G401.6 (cell line): ENCODE results near the gene MYH7.
"Not testable (repeated sequence)": the region's sequence is repeated elsewhere in the genome, so short reads cannot be mapped to it uniquely, and the experiment has no call there.

ENCODE experiments used
- FAIRE-seq: peaks from 2 replicates; lab custom pipeline; 2012; peaks lifted over from hg19 to GRCh38; lab: Jason Lieb, UNC

The MYH7 gene

GRCh38 chr14:23435543-23436326 lies at the start of gene MYH7:
Gene MYH7 (minus strand): TSS chr14:23435660. CDS start chr14:23433732, 1,928 bp downstream.
- FAIRE-seq: no peak

GRCh38 chr14:23483236-23483854 lies 47.9 kb upstream of the MYH7 start:
- no peak for FAIRE-seq

GRCh38 chr14:23482823-23483148 lies 47.3 kb upstream of the MYH7 start:
- no peak for FAIRE-seq

DNA sequence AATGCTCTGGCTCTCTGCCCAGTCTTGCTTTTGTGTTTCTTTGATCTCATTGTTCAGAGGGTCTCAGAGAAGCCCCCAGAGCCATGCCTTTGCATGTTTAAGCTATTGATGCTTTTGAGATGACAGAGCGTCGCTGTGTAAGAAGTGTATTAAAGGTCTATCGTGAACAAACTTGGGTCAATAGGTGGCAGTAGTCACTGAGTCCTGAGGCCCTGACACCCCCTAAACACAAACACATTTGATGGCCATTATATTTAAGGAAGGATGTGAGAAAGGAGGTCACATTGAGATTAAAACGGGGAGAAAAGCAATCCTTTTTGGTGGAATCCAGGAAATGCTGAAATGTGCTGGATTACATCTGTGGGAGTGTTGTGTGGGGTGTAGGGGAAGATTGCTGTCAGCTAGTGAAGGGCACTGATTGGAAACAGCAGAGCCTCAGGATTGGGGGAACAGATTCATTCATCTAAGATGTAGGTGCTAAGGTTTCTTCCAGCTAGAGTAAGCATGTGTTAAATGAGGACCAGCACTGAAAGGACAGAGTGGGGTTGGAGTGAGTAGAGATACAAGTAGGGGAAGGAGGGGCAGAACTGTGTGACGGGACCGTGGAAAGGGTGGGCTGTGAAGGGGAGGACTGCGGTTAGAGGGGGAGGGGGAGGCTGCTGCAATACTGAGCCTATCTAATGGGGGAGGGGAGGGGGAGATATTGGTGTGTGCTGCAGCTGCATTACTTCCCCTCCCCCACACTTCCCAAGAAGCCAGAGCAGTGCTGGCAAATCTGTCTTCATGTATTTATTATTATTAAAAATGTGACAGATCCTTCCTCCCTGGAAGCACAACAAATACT lies 46.7 kb upstream of the MYH7 start:
- FAIRE-seq: no peak

DNA sequence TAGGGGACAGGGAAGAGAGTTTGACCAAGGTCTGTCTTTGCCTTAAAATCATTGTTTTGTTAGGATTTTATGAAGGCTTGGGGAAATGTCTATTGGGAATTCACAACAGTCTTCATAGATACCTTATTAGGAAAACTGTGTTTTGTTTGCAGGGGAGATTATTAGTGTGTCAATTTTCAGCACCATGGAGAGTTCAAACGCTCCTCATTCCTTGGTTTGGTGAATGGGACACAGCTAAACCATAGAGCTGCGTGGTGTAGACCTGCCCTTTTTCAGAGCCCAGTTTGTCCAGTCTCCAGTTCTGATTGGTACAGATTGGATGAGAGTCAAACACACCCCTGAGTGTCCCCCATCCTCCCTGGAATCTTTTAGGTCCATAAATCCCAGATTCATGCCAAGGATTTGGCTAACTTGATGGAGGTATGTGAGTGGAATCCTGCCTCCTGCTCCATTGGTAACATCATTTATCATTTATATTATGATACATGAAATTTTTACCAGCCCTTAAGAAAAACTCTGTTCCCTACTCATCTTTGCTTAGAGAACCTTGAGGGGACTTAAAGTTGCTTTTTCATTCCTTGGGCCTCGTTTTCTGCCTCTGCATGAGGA lies 46.0 kb upstream of the MYH7 start:
- FAIRE-seq: no peak

DNA sequence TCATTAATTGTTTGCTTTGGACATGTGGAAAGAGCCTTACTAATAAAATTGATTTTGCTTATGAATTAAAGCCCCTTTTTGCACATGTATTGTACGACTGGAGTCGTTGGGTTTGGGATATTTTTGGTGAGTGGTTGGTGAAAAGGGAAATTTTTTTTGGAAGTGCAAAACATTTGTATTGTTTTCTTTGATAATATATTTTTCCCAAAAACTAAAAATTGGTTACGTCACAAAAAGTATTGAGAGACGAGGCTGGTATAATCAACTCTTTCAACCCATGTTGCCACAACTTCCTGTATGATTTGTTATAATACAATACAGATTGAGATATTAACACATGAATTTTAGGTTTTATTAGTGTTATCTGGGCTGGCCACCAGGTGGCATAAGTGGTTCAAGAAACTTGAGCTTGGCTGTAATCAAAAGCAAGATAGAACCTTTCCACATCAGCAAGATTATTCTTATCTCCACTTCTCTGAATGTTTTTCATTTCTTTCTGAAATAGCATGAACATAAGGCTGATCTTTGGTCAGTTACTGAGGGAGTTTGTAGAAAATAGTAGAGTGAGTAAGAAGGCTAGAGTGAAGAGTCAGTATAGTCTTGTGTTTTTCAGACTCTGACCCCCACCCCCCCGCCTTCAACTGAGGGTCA lies 42.8 kb upstream of the MYH7 start:
- FAIRE-seq: peak; percentile 84

DNA sequence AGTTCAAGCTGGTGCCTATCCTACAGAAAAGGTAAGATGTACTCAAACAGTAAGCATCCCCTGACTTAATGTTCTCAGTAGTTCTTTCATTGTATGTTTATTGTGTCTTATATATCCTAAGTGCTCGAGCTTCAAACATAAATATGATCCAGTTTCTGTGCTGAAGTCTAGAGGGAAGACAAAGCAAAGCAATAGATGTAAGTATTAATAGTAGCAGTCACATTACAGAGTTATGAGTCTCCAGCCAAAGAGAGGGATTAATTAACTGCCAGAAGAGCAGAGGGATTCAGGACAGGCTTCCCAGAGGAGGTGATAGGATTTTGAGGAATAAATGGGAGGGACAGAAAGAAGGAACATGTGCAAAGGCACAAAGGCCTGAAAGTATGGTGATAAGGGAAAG lies 35.5 kb upstream of the MYH7 start:
- no peak for FAIRE-seq

DNA sequence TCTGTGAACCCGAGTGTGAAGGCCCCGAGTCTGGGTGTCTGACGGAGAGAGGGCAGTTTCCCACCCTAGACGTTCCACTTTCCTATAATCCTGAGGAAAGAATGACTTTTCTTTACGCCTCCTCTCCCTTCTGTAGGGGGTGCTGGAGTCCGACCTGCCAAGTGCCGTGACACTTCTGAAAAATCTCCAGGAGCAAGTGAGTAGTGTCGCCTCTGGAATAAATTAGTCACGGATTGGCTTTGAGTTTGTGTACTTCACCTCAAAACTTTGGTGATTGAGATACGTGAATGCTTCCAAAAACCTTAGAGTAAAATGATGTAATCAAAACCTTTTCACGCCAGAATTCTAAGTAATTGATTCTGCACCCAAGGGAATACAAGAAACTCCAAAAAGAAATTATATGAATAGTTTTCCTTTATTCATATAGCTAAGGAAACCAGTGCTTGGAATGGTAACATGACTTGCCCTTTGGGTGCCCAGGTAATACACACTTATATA lies 34.5 kb upstream of the MYH7 start:
- FAIRE-seq: no peak

GRCh38 chr14:23469127-23469905 lies 33.9 kb upstream of the MYH7 start, which contains the start of gene NGDN:
Gene NGDN (plus strand): TSS chr14:23469703. CDS start chr14:23469716, 13 bp downstream.
- peak; percentile 100 for FAIRE-seq

DNA sequence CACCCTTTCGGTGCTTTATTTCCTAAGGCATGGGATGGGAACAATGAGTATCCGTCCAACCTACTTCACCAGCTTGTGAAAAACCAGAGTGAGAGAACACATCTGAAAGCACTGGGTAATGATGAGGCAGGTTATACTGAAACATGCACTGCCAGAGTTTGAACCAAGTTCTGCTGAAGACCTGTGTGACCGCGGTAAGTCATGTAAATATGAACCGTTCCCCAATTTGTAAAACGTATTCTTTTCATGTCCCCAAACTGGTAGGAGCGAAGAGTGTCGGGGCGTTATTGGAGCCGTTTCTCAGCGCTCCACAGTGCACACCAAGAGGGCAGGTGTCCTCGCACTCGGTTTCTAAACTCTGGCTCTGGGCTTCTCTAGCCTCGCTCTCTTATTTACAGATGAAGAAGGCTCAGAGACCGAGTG lies 33.3 kb upstream of the MYH7 start:
- FAIRE-seq: no peak

DNA sequence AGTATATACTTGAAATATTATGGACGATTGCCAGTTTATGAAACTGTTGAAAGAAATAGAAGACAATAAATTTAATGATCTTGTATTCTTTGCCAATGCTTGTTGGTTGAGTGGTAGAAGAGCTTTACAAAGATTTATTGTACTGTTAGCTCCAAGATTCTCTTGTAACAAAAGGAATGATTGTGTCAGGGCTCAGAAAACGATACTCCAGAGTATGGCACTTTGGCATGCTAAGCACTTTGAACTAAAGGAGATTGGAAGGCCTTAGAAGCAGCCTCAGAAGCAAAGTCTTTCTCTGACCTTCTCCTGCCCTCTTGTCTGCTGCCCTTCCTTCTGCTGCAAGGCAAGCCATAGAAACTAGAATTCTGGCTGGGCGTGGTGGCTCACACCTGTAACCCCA lies 29.8 kb upstream of the MYH7 start:
- no peak for FAIRE-seq

GRCh38 chr14:23464700-23465099 lies 29.2 kb upstream of the MYH7 start:
- FAIRE-seq: no peak

DNA sequence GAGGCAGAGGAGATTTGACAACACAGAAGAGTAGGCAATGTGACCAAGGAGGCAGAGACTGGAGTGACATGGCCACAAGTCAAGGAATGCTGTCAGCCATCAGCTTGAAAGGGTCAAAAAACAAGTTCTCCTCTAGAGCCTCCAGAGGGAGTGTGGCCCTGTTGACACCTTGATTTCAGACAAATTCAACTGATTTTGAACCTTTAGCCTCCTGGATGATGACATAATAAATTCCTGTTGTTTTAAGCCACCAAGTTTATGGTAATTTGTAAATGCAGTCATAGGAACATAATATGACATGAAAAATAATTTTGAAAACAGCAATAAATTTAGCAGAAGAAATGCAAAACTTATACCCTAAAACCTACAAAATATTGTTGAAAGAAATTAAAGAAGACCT lies 25.5 kb upstream of the MYH7 start:
- no peak for FAIRE-seq

DNA sequence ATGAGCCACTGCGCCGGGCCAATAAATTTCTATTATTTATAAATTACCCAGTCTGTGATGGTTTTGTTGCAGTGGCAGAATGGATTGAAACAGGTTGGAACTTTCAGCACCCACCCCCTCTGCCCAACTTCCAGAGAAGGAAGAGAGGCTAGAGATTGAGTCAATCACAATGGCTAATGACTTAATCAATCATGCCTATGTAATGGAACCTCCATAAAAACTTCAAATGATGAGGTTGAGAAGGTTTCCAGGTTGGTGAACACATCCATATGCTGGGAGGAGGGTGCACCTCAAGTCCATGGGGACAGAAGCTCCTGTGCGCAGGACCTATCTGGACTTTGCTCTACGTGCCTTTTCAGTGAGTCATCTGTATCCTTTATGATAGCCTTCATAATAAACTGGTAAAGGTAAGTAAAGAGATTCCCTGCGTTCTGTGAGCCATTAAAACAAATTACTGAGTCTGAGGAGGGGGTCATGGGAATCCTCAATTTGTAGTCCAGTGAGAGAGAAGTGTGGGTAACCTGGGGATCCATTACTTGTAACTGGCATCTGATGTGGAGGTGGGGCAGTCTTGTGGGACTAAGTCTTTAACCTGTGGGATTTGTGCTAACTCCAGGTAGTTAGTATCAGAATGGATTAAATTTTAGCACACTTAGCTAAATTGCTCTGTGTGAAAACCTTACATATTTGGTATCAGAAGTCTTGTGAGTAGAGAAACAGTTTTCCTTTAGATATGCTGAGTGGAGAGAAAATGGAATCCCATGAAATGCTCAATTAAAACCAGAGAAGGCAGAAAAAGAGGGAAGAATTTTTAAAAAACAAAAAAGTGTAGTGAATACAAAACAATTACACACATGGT lies 22.4 kb upstream of the MYH7 start:
- no peak for FAIRE-seq

DNA sequence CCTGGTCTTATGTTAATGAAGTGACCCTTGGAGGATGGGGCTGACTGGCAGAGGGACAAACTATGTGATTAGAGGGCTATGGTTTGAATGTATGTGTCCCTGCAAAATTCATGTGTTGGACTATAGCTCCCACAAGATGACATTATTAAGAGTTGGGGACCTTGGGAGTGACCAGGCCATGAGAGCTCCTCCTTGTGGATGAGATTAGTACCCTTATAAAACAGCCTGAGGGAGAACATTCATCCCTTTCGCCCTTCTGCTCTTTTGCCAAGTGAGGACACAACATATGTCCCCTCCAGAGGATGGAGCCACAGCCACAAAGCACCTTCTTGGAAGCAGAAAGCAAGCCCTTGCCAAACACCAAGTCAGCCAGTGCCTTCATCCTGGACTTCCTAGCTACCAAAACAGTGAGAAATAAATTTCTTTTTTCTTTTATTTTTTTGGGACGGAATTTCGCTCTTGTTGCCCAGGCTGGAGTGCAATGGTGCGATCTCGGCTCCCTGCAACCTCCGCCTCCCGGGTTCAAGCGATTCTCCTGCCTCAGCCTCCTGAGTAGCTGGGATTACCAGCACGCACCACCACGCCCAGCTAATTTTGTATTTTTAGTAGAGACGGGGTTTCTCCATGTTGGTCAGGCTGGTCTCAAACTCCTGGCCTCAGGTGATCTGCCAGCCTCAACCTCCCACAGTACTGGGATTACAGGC lies 21.6 kb upstream of the MYH7 start:
- FAIRE-seq: not testable (repeated sequence)

- no peak for FAIRE-seq
Observed at GRCh38 chr14:23454445-23454856, 19.0 kb upstream of the MYH7 start.

GRCh38 chr14:23452237-23452636 lies 16.8 kb upstream of the MYH7 start:
- FAIRE-seq: no peak

DNA sequence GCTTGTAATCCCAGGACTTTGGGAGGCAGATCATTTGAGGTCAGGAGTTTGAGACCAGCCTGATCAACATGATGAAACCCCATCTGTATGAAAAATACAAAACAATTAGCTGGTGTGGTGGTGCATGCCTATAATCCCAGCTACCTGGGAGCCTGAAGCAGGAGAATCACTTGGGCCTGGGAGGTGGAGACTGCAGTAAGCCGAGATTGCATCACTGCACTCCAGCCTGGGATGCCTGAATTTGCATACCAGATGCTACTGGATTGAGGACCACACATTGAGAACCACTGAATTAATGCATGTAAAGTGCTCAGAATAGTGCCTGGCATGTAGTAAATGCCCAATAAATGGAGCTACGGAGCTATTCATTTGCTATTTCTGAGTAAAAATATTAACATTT lies 14.9 kb upstream of the MYH7 start:
- no peak for FAIRE-seq

GRCh38 chr14:23449314-23449713 lies 13.9 kb upstream of the MYH7 start:
- FAIRE-seq: no peak
